HL-60 (cell line): ENCODE results near the gene MAP2K5.

Experiments used
- DNase-seq, 2 experiments: peaks; one replicate each; pipeline ENCODE4 v3.0.0-alpha.2; 2010 to 2020; ENCODE audit warnings: low read depth in 1 of 2, low spot score in 1 of 2
- H3K27ac ChIP-seq: fragments of 250-450 bp; sonication (Bioruptor Pico); replicated peaks from 2 replicates; pipeline ENCODE4 v1.5.1; 2020; ENCODE audit warnings: mild to moderate bottlenecking, moderate library complexity
- H3K27me3 ChIP-seq: fragments of 250-450 bp; sonication (Bioruptor Pico); 2 replicates; pipeline ENCODE4 v1.5.1; 2021; ENCODE audit warnings: mild to moderate bottlenecking, moderate library complexity; ENCODE audit not compliant: insufficient read depth, poor library complexity, severe bottlenecking
- H3K4me3 ChIP-seq: replicated peaks from 2 replicates; pipeline ENCODE4 v1.5.1; 2011; ENCODE audit warnings: mild to moderate bottlenecking, control low read depth, low read length; ENCODE audit not compliant: insufficient read depth
- GABPA ChIP-seq: IDR thresholded peaks from 2 replicates; pipeline ENCODE4 v1.6.1; 2012; ENCODE audit warnings: low read depth
- POLR2AphosphoS5 ChIP-seq: IDR thresholded peaks from 2 replicates; pipeline ENCODE4 v1.6.1; 2012; ENCODE audit warnings: low read depth
- SPI1 ChIP-seq: IDR thresholded peaks from 2 replicates; pipeline ENCODE4 v1.6.1; 2012; ENCODE audit warnings: low read depth, mild to moderate bottlenecking, borderline replicate concordance
- TF ChIP-seq, protein P1 (sequence below): IDR thresholded peaks from 2 replicates; pipeline ENCODE4 v1.6.1; 2012; ENCODE audit warnings: low read depth; ENCODE audit not compliant: insufficient replicate concordance
- TF ChIP-seq, protein P2 (sequence below): IDR thresholded peaks from one replicate; pipeline ENCODE4 v1.5.1; 2011; ENCODE audit warnings: low read length, control low read depth, inconsistent platforms; ENCODE audit not compliant: insufficient read depth

Gene MAP2K5

GRCh38 chr15:67674983-67675382 is 132.5 kb downstream of the MAP2K5 start:
- no peak for DNase-seq
- Histone ChIP-seq H3K27ac (no peak overlapping the region), H3K4me3 (no peak overlapping the region), H3K27me3 (no peaks in the 10 kb centered on the region)
- TF ChIP-seq SPI1 = no peak
- TF ChIP-seq, protein P1, sequence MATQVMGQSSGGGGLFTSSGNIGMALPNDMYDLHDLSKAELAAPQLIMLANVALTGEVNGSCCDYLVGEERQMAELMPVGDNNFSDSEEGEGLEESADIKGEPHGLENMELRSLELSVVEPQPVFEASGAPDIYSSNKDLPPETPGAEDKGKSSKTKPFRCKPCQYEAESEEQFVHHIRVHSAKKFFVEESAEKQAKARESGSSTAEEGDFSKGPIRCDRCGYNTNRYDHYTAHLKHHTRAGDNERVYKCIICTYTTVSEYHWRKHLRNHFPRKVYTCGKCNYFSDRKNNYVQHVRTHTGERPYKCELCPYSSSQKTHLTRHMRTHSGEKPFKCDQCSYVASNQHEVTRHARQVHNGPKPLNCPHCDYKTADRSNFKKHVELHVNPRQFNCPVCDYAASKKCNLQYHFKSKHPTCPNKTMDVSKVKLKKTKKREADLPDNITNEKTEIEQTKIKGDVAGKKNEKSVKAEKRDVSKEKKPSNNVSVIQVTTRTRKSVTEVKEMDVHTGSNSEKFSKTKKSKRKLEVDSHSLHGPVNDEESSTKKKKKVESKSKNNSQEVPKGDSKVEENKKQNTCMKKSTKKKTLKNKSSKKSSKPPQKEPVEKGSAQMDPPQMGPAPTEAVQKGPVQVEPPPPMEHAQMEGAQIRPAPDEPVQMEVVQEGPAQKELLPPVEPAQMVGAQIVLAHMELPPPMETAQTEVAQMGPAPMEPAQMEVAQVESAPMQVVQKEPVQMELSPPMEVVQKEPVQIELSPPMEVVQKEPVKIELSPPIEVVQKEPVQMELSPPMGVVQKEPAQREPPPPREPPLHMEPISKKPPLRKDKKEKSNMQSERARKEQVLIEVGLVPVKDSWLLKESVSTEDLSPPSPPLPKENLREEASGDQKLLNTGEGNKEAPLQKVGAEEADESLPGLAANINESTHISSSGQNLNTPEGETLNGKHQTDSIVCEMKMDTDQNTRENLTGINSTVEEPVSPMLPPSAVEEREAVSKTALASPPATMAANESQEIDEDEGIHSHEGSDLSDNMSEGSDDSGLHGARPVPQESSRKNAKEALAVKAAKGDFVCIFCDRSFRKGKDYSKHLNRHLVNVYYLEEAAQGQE = no peak
- TF ChIP-seq GABPA = no peak
- no peak for TF ChIP-seq POLR2AphosphoS5
- TF ChIP-seq, protein P2, sequence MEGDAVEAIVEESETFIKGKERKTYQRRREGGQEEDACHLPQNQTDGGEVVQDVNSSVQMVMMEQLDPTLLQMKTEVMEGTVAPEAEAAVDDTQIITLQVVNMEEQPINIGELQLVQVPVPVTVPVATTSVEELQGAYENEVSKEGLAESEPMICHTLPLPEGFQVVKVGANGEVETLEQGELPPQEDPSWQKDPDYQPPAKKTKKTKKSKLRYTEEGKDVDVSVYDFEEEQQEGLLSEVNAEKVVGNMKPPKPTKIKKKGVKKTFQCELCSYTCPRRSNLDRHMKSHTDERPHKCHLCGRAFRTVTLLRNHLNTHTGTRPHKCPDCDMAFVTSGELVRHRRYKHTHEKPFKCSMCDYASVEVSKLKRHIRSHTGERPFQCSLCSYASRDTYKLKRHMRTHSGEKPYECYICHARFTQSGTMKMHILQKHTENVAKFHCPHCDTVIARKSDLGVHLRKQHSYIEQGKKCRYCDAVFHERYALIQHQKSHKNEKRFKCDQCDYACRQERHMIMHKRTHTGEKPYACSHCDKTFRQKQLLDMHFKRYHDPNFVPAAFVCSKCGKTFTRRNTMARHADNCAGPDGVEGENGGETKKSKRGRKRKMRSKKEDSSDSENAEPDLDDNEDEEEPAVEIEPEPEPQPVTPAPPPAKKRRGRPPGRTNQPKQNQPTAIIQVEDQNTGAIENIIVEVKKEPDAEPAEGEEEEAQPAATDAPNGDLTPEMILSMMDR = no peak

DNA sequence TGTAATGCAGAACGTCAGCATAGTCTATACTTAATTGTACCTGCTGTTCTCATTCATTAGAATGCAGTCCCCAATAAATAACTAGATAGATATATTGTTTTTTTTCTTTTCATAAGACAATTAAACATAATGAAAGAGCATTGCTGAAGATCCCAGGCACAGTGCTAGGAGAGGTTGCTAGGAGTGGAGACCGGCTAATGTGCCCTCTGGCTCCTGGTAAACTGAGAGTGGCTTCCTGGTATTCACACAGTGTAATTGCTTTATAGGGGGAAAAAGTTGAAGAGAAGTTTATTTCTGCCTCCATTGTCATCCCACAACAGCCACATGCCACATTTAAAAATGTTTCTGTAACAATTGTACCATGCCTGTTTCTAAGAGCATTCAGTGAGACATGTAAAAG is 135.6 kb downstream of the MAP2K5 start:
- TF ChIP-seq, protein P2 = no peak
- TF ChIP-seq GABPA (no peak), SPI1 (no peak), POLR2AphosphoS5 (no peak)
- TF ChIP-seq, protein P1 = no peak
- Histone ChIP-seq H3K27me3 (no peaks in the 10 kb centered on the region), H3K27ac (no peak overlapping the region), H3K4me3 (no peak overlapping the region)
- DNase-seq = no peak

GRCh38 chr15:67678993-67679392 is 136.5 kb downstream of the MAP2K5 start:
- no peak overlapping the region for H3K27ac ChIP-seq
- no peak for DNase-seq

GRCh38 chr15:67680641-67681040 is 138.1 kb downstream of the MAP2K5 start:
- TF ChIP-seq GABPA (no peak), POLR2AphosphoS5 (no peak), SPI1 (no peak)
- TF ChIP-seq, protein P1 = no peak
- TF ChIP-seq, protein P2 = no peak
- peak in 1 of 2 experiments; percentile 8 for DNase-seq
- Histone ChIP-seq H3K27me3 (no peaks in the 10 kb centered on the region), H3K27ac (no peak overlapping the region), H3K4me3 (no peak overlapping the region)

More at GRCh38 chr15:67678993-67679392, 136.5 kb downstream of the MAP2K5 start:
- no peak for TF ChIP-seq GABPA
- no peak for TF ChIP-seq POLR2AphosphoS5
- H3K27me3 ChIP-seq = no peaks in the 10 kb centered on the region
- H3K4me3 ChIP-seq = no peak overlapping the region
